Measurements from ENCODE around the gene SOS2.

GRCh38 chr14:50225974-50226297 lies 5.4 kb downstream of the SOS2 start:
- TF ChIP-seq, protein P1, sequence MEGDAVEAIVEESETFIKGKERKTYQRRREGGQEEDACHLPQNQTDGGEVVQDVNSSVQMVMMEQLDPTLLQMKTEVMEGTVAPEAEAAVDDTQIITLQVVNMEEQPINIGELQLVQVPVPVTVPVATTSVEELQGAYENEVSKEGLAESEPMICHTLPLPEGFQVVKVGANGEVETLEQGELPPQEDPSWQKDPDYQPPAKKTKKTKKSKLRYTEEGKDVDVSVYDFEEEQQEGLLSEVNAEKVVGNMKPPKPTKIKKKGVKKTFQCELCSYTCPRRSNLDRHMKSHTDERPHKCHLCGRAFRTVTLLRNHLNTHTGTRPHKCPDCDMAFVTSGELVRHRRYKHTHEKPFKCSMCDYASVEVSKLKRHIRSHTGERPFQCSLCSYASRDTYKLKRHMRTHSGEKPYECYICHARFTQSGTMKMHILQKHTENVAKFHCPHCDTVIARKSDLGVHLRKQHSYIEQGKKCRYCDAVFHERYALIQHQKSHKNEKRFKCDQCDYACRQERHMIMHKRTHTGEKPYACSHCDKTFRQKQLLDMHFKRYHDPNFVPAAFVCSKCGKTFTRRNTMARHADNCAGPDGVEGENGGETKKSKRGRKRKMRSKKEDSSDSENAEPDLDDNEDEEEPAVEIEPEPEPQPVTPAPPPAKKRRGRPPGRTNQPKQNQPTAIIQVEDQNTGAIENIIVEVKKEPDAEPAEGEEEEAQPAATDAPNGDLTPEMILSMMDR (IDR thresholded peaks at IDR 0.05), result no peak
- TF ChIP-seq POLR2A (IDR thresholded peaks at IDR 0.05), result no peak

All from lower leg skin (tissue), 3 donors.